ENCODE data around the gene CHEK2.
"Not testable (repeated sequence)": the region's sequence is repeated elsewhere in the genome, so short reads cannot be mapped to it uniquely, and the experiment has no call there.

Gene CHEK2

DNA sequence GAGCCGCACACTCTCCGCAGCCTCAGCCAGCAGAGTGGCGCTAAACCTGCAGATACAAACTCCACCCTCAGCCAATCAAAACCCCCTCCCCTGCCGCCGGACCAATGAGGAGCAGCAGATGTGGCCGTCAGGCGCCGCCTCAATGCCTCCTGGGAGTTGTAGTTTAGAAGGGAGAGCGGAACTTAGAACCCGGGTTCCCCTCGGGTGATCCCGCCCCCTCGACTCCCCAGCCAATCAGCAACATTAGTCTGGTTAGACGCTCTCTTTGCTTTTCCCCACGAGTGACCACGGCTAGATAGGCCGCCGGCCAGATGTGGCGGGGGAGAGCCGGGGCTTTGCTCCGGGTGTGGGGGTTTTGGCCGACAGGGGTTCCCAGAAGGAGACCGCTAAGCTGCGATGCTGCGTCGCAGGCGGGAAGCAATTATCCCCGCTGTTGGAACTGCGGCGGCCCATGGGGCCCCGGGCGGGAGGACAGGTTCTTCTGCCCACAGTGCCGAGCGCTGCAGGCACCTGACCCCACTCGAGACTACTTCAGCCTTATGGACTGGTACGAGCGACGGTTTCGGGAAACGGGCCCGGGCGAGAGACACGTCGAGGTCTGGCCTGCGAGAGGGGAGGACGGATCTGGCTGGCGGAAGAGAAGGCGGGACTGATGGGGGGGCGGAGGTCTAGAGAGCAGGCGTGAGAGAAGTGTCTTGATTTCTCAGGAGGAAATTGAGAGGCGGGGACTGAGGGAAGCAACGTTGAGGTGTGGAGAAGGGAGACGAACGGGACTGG lies at the start of gene CHEK2, which contains the start of gene HSCB:
Gene CHEK2 (minus strand): TSS at position 36 of the 777 bp plus-strand sequence. CDS start 7,099 bp downstream, outside the sequence.
Gene HSCB (plus strand): TSS at position 255 of the 777 bp plus-strand sequence. CDS start 57 bp downstream, at position 312.
- in situ Hi-C loops (cut with HindIII; ENCODE audit: low sequenced_read_pairs): no loop called here

GRCh38 chr22:28791124-28791523 lies 49.5 kb upstream of the CHEK2 start:
- in situ Hi-C loops (cut with HindIII; ENCODE audit: low sequenced_read_pairs): no loop called here

DNA sequence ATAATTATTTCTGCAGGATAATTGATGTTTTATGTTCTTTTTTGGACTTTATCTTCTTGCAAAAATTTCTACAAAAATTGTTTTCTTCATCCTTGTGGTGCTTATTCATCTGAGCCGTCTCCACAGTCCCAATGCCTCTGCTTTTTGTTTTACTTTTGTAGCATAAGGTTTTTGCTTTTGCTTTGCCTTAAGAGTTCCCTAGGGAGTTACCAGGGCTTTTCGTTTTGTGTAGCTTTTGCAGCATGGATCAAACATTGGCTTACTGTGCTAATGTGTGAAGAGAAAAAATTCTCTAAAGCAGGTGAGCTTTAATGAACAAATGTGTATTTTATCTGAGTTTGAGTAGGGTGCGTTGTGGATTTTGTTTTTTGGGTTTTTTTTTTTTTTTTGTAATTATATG lies 47.0 kb upstream of the CHEK2 start:
- in situ Hi-C loops (cut with HindIII; ENCODE audit: low sequenced_read_pairs): no loop called here

- in situ Hi-C loops (cut with HindIII; ENCODE audit: low sequenced_read_pairs): no loop called here
These were observed 42.4 kb upstream of the CHEK2 start for GRCh38 chr22:28783786-28784671.

DNA sequence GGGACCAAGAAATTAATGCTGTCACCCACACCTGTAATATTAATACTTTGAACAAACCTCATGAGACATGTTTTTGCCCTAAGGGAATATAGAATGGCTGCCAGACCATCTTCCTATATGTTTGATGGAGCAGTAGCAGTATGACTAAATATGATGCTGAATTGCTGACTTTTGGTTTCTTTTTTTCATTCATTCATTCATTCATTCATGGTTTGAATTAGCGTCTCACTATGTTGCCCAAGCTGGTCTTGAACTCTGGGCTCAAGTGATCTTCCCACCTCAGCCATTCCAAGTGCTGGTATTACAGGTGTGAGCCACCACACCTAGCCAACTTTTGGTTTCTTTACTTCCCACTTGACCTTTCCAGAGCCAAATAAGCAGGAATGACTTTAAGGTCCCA lies 38.7 kb upstream of the CHEK2 start:
- in situ Hi-C loops (cut with HindIII; ENCODE audit: low sequenced_read_pairs): no loop called here

DNA sequence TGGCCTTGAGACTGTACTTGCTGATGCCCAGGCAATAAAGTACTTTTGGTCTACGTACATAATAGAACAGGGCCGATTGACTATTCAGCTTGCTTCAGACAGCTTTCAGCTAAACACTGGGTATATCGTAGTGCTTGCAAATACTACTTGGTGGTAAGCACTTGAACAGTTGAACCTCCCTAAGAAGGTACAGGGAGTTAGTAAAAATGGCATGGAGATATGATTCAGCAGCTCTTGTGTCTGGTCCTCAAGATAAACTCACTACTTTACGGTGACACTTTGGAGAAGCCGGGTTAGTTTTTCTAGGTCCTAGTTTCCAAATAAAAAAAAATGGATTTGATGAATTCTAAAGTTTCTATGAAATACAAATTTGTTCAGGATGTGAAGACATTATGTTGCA lies 38.2 kb upstream of the CHEK2 start:
- in situ Hi-C loops (cut with HindIII; ENCODE audit: low sequenced_read_pairs): no loop called here

GRCh38 chr22:28774378-28774777 lies 32.8 kb upstream of the CHEK2 start:
- in situ Hi-C loops (cut with HindIII; ENCODE audit: low sequenced_read_pairs): no loop called here

DNA sequence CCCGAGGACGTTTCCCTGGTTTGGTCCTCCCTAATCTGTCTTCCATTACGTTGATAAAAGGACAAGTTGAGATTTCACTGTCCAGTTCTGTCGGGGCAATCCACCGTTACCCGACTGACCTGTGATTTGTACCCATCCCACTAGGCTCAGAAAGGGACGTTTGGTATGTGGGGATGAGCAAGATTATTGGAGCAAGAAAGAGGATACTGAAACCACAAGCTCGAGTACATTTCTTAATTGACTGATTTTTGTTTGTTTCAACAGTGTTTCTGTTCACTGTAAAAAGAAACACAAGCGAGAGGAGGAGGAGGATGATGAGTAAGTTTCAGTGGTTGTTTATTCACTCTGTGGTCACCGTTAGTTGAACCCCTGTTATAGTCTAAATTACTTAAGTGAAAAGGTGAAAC lies 31.8 kb upstream of the CHEK2 start:
- in situ Hi-C loops (cut with HindIII; ENCODE audit: low sequenced_read_pairs): no loop called here

- in situ Hi-C loops (cut with HindIII; ENCODE audit: low sequenced_read_pairs): no loop called here
These were observed 31.2 kb upstream of the CHEK2 start, which contains the start of gene CCDC117 for GRCh38 chr22:28772633-28773460. TSS of gene CCDC117 (plus strand) at chr22:28772695. CDS start at chr22:28772850, 155 bp downstream.

DNA sequence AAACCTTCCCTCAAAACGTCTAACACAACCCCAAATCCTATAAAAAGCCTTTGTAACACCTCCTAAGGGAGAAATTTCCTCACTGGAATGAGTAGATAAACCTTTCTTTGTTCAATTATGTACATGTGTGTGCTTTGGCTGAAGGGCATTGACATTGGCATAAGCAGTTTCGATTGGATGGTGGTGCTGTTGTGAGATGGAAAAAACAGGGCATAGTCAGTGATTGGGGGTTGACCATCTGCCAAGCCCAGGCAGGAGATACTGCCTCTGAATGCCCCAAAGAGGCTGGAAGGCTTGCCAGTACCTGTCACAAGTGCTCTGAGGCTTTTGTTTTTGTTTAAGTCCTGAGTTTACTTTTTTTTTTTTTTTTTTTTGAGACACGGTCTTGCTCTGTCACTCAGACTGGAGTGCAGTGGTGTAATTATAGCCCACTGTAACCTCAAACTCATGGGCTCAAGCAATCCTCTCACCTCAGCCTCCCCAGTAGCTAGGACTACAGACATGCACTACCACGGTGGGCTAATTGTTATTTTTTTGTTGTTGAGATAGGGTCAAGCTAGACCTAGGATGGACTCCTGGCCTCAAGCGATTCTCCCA lies 29.7 kb upstream of the CHEK2 start:
- in situ Hi-C loops (cut with HindIII; ENCODE audit: low sequenced_read_pairs): no loop called here

DNA sequence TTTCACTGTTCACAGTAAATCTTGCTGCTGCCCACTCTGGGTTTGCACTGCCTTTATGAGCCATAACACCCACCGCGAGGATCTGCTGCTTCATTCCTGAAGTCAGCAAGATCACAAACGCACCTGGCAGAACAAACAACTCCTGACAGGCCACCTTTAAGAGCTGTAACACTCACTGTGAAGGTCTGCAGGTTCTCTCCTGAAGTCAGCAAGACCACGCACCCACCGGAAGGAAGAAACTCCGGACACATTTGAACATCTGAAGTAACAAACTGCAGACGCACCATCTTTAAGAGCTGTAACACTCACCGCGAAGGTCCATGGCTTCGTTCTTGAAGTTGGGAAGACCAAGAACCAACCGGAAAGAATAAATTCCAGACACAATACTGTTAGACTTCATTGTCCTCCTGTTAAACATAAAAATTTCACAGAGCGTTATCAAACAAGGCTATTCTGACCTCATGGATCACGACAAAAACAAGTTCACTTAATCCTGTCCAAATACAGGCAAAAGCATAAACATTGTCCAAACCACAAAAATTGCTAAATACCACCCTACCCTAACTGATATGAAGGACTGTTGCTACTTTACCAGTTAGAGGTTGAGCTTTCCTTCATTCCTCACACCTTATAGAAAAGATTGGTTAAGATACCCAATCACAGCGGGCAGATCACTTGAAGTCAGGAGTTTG lies 27.9 kb upstream of the CHEK2 start:
- in situ Hi-C loops (cut with HindIII; ENCODE audit: low sequenced_read_pairs): no loop called here

DNA sequence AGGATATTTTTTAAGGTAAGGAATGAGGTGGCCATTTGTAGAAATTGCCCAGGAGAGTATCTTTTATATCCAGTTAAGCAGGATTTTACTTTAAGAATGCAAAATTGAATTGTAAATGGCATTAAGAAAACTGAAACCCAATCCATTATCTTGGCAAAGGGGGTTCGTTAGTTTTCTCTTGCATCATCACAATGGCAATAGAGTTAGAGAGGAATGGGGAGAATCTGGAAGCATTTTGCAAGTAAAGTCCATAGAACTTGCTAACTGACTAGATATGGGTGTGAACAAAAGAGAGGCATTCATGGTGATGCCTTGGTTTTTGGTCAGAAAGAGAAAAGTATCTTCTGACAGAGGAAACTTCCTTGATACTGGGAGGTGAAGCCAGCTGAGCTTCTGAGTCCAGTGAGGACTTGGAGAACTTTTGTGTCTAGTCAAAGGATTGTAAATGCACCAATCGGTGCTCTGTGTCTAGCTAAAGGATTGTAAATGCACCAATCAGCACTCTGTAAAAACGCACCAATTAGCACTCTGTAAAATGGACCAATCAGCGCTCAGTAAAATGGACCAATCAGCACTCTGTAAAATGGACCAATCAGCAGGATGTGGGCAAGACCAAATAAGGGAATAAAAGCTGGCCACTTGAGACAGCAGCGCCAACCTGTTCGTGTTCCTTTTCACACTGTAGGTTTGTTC lies 27.2 kb upstream of the CHEK2 start:
- in situ Hi-C loops (cut with HindIII; ENCODE audit: low sequenced_read_pairs): no loop called here

- in situ Hi-C loops (cut with HindIII; ENCODE audit: low sequenced_read_pairs): no loop called here
These were observed 25.0 kb upstream of the CHEK2 start for GRCh38 chr22:28766628-28767027.

DNA sequence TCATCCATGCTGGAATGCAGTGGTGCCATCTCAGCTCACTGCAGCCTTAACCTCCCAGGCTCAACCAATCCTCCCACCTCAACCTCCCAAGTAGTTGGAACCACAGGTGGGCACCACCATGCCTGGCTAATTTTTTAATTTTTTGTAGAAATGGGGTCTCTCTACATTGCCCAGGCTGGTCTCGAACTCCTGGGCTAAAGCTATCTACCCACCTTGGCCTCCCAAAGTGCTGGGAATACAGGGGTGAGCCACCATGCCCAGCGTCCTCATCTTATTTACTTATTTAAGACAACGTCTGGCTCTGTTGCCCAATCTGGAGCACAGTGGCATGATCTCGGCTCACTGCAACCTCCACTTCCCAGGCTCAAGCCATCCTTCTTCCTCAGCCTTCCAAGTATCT lies 20.4 kb upstream of the CHEK2 start:
- in situ Hi-C loops (cut with HindIII; ENCODE audit: low sequenced_read_pairs): not testable (repeated sequence)

DNA sequence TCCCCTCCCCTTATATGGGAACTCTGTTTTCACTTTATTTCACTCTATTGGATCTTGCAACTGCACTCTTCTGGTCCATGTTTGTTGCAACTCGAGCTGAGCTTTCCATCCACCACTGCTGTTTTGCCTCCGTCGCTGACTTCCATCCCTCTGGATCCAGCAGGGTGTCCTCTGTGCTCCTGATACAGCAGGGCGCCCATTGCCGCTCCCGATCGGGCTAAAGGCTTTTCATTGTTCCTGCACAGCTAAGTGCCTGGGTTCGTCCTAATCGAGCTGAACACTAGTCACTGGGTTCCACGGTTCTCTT lies 19.8 kb upstream of the CHEK2 start:
- in situ Hi-C loops (cut with HindIII; ENCODE audit: low sequenced_read_pairs): no loop called here

DNA sequence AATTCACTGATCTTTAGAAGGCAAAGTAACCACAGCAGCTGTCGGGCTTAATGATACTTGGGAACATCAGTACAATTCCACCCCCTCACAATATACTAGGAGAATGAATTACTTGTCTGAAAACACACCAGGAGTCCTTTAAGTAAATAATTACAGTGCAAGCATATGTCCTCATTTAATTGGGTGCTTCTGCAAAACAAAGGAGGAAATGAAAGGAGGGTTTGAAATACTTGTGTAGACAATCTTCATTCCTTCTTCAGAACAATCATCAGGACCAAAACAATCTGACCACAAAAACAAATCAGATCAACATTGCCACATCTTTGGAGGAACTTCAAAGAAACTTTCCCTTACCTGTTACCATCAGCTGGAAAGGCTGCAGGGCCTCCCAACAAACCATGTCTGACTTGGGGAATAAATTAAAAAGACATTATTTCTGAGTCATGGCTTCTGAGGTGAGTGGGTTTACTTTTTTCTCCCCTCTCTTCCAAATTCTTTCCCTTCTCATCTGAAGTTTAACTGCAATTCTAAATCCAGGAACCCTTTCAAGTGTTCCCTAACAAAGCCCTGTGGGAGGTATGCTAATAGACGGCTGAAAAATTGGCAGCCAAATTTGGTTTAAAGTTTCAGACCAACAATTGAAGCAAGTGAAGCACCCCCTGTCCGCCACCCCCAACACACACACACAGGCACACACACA lies 18.4 kb upstream of the CHEK2 start:
- in situ Hi-C loops (cut with HindIII; ENCODE audit: low sequenced_read_pairs): no loop called here

DNA sequence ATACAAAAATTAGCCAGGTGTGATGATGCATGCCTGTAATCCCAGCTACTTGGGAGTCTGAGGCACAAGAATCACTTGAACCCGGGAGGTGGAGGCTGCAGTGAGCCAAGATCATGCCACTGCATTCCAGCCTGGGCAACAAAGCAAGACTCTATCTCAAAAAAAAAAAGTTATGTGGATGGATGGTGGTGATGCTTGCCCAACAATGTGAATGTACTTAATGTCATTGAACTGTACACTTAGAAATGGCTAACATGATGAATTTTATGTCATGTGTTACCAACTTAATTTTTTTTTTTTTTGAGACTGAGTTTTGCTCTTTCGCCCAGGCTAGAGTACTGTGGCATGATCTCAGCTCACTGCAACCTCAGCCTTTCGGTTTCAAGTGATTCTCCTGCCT lies 12.9 kb upstream of the CHEK2 start:
- in situ Hi-C loops (cut with HindIII; ENCODE audit: low sequenced_read_pairs): not testable (repeated sequence)

DNA sequence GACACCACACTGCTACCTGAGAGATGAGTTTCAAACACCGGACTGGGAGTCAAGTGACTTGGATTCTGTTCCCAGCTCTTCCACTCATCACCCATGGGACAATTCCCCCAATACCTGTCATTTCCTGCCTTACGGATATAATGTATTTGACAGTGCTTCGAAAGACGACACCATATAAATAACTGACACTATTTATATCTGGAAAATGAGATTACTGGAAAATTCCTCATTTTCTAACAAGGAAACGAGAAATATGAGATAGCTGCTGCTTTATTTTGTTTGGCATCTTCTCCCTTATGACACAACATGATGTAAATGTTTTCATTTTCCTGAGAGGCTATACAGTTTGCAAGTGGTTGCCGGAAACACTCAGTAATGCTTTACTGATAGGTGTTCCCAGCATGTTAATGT lies 8.9 kb upstream of the CHEK2 start:
- in situ Hi-C loops (cut with HindIII; ENCODE audit: low sequenced_read_pairs): no loop called here

DNA sequence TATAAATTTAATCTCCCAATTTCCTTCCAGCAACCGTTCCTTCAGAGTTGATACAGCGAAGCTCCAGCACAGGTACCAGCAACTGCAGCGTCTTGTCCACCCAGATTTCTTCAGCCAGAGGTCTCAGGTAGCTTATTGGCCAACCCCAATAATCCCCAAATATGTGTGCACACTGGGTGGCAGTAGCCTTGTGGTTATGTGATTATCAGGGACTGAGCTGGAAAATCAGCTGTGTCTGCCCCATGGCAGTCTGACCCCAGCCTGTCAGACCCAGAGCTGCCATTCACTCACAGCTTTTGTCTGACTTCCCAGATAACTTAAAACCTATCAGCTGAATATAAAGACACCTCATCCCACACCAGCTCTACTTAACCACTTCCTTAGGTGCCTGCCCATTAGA lies 2.2 kb upstream of the CHEK2 start:
- in situ Hi-C loops (cut with HindIII; ENCODE audit: low sequenced_read_pairs): no loop called here

Measured in DLD1 (cell line).